Liver (tissue), 9 donors: Measurements from ENCODE around the gene GRM1. TPM values are rescaled to one million over a fixed set of nuclear protein-coding genes. Genes with fewer than 3 reads are reported as not detected.

Experiments used
- DNase-seq: peaks from one replicate; pipeline ENCODE4 v3.0.0-alpha.2; 2017; ENCODE audit warnings: low spot score
- H3K27ac ChIP-seq, 2 donors: one replicate each; pipeline ENCODE4 v1.7.0; 2013; ENCODE audit warnings: inconsistent platforms in 2 of 2, low read length in 2 of 2, control low read depth in 1 of 2, low read depth in 1 of 2, mild to moderate bottlenecking in 1 of 2
- H3K27me3 ChIP-seq, 4 donors: one replicate each; pipeline versions ENCODE4 v1.6.1 to v1.7.0; 2013; ENCODE audit warnings: low read length in 3 of 4, inconsistent platforms in 1 of 4, mild to moderate bottlenecking in 1 of 4, moderate library complexity in 1 of 4; ENCODE audit not compliant: control insufficient read depth in 4 of 4, insufficient read depth in 4 of 4
- H3K36me3 ChIP-seq, 4 donors: one replicate each; pipeline versions ENCODE4 v1.6.1 to v1.7.0; 2013; ENCODE audit warnings: low read length in 3 of 4, mild to moderate bottlenecking in 3 of 4, low read depth in 1 of 4, moderate library complexity in 1 of 4; ENCODE audit not compliant: control insufficient read depth in 4 of 4, insufficient read depth in 3 of 4
- H3K4me1 ChIP-seq, 4 donors: one replicate each; pipeline versions ENCODE4 v1.6.1 to v1.7.0; 2013; ENCODE audit warnings: low read length in 3 of 4, mild to moderate bottlenecking in 3 of 4, moderate library complexity in 1 of 4; ENCODE audit not compliant: control insufficient read depth in 4 of 4, insufficient read depth in 4 of 4
- H3K4me3 ChIP-seq, 3 donors: one replicate each; pipeline versions ENCODE4 v1.6.1 to v1.7.0; 2013; ENCODE audit warnings: low read length in 3 of 3, control low read depth in 1 of 3, low read depth in 1 of 3, mild to moderate bottlenecking in 1 of 3
- H3K9ac ChIP-seq, 2 donors: one replicate each; pipeline ENCODE4 v1.7.0; 2013; ENCODE audit warnings: low read length in 2 of 2, mild to moderate bottlenecking in 2 of 2, moderate library complexity in 2 of 2, control low read depth in 1 of 2, low read depth in 1 of 2
- H3K9me3 ChIP-seq, 4 donors: one replicate each; pipeline versions ENCODE4 v1.6.1 to v1.7.0; 2013; ENCODE audit warnings: low read length in 3 of 4; ENCODE audit not compliant: control insufficient read depth in 4 of 4
- CTCF ChIP-seq: fragments of 150-350 bp; IDR thresholded peaks from 2 replicates; pipeline ENCODE4 v1.5.1; 2017; ENCODE audit warnings: improper control_type of control experiment, low read depth, low read length; ENCODE audit not compliant: missing input control
- FOXA2 ChIP-seq: IDR thresholded peaks from 2 replicates; pipeline ENCODE4 v1.6.1; 2016; ENCODE audit warnings: antibody characterized with exemption
- HNF4A ChIP-seq, 2 donors: conservative IDR thresholded peaks; 2 replicates each; pipeline ENCODE4 v1.6.1; 2016; ENCODE audit warnings: antibody characterized with exemption in 2 of 2, mild to moderate bottlenecking in 2 of 2
- HNF4G ChIP-seq: IDR thresholded peaks from 2 replicates; pipeline ENCODE4 v1.6.1; 2016; ENCODE audit warnings: antibody characterized with exemption
- JUND ChIP-seq, 2 donors: IDR thresholded peaks; 2 replicates each; pipeline ENCODE4 v1.6.1; 2016; ENCODE audit warnings: antibody characterized with exemption in 2 of 2
- MAX ChIP-seq: IDR thresholded peaks from 2 replicates; pipeline ENCODE4 v1.6.1; 2016; ENCODE audit warnings: antibody characterized with exemption
- NR2F2 ChIP-seq: IDR thresholded peaks from 2 replicates; pipeline ENCODE4 v1.6.1; 2016; ENCODE audit warnings: antibody characterized with exemption
- RAD21 ChIP-seq, 2 donors: IDR thresholded peaks; 2 replicates each; pipeline ENCODE4 v1.6.1; 2016; ENCODE audit warnings: antibody characterized with exemption in 2 of 2, mild to moderate bottlenecking in 2 of 2
- REST ChIP-seq: IDR thresholded peaks from 2 replicates; pipeline ENCODE4 v1.6.1; 2016; ENCODE audit warnings: antibody characterized with exemption, mild to moderate bottlenecking
- SP1 ChIP-seq: IDR thresholded peaks from 2 replicates; pipeline ENCODE4 v1.6.1; 2018; ENCODE audit warnings: antibody characterized with exemption, mild to moderate bottlenecking
- TAF1 ChIP-seq: conservative IDR thresholded peaks from 2 replicates; pipeline ENCODE4 v1.6.1; 2016; ENCODE audit warnings: antibody characterized with exemption, mild to moderate bottlenecking
- YY1 ChIP-seq: IDR thresholded peaks from 2 replicates; pipeline ENCODE4 v1.6.1; 2016; ENCODE audit warnings: antibody characterized with exemption, mild to moderate bottlenecking
- ZBTB33 ChIP-seq: IDR thresholded peaks from 2 replicates; pipeline ENCODE4 v1.6.1; 2016; ENCODE audit warnings: antibody characterized with exemption
- whole genome bisulfite sequencing: extraction: QIAGEN DNeasy Blood & Tissue Kit; methylation state at CpG from one replicate; pipeline ENCODE4 v1.1.7; 2013; 5-methylcytosine and 5-hydroxymethylcytosine counted together
- polyA plus RNA-seq, 2 donors: library from polyadenylated mRNA; stranded (reverse) in 1 of 2; unstranded in 1 of 2; fragments of 200-250 nt in 1 of 2; fragments of >200 nt in 1 of 2; fragmentation: Nextera tagmentation in 1 of 2; extraction: Ambion mirVana in 1 of 2; gene quantifications; one replicate each; pipeline versions ENCODE4 v1.2.1 to v1.2.3, GENCODE V29; 2013 to 2015
- total RNA-seq, 2 donors: library from RNA; depleted of rRNA; stranded (reverse); fragments of >200 nt; gene quantifications; one replicate each; pipeline ENCODE4 v1.2.3, GENCODE V29; 2014
- donor health status: healthy.
- donor health status: healthy.
- donor health status: healthy.
- donor health status: healthy.
- donor health status: healthy.

GRM1 gene
- total and polyA plus RNA-seq, 4 donors, result under 0.01 to 0.05 (median 0.01) TPM; not detected in 1

GRCh38 chr6:146292506-146292905 lies 263.6 kb downstream of the GRM1 start:
- Histone ChIP-seq H3K4me3 (no peak overlapping the region), H3K36me3 (no peaks in the 10 kb centered on the region), H3K9ac (no peak overlapping the region), H3K27me3 (no peaks in the 10 kb centered on the region), H3K27ac (no peak overlapping the region), H3K9me3 (no peaks in the 10 kb centered on the region), H3K4me1 (no peaks in the 10 kb centered on the region)
- 90% methylated on average over 1 of the region's 1 CpG for WGBS
- DNase-seq, result no peak
- TF ChIP-seq HNF4A (conservative IDR thresholded peaks at IDR 0.05) (no peak), CTCF (no peak), MAX (no peak), HNF4G (no peak), JUND (IDR thresholded peaks at IDR 0.05) (no peak), TAF1 (no peak), SP1 (no peak), FOXA2 (no peak), ZBTB33 (no peak), RAD21 (IDR thresholded peaks at IDR 0.05) (no peak), REST (no peak), YY1 (no peak)

- Histone ChIP-seq H3K27ac (no peak overlapping the region), H3K4me1 (no peaks in the 10 kb centered on the region), H3K36me3 (no peaks in the 10 kb centered on the region), H3K9me3 (no peaks in the 10 kb centered on the region), H3K27me3 (no peaks in the 10 kb centered on the region), H3K4me3 (no peak overlapping the region), H3K9ac (no peak overlapping the region)
- TF ChIP-seq HNF4G, result no peak
- no peak for TF ChIP-seq HNF4A (conservative IDR thresholded peaks at IDR 0.05)
- TF ChIP-seq JUND (IDR thresholded peaks at IDR 0.05), result no peak
- no peak for TF ChIP-seq NR2F2
- 87% methylated on average over 4 of the region's 4 CpGs for WGBS
- no peak for DNase-seq
Measured at GRCh38 chr6:146295695-146296094, 266.8 kb downstream of the GRM1 start.
